Subcutaneous abdominal adipose tissue (tissue), 5 donors: ENCODE measurements around the gene LIF.

ENCODE experiments used
- H3K27ac ChIP-seq: one replicate; pipeline ENCODE4 v1.7.0; 2013; ENCODE audit warnings: low read depth, mild to moderate bottlenecking, inconsistent platforms, low read length, moderate library complexity
- H3K27me3 ChIP-seq, 5 donors: one replicate each; pipeline ENCODE4 v1.7.0; 2013; ENCODE audit warnings: low read length in 5 of 5, inconsistent platforms in 1 of 5; ENCODE audit not compliant: control insufficient read depth in 5 of 5, insufficient read depth in 4 of 5
- H3K36me3 ChIP-seq, 5 donors: one replicate each; pipeline ENCODE4 v1.7.0; 2013; ENCODE audit warnings: low read length in 5 of 5; ENCODE audit not compliant: control insufficient read depth in 5 of 5, insufficient read depth in 5 of 5
- H3K4me1 ChIP-seq, 5 donors: one replicate each; pipeline ENCODE4 v1.7.0; 2013; ENCODE audit warnings: low read length in 5 of 5, mild to moderate bottlenecking in 3 of 5, moderate library complexity in 1 of 5; ENCODE audit not compliant: control insufficient read depth in 5 of 5, insufficient read depth in 5 of 5
- H3K4me3 ChIP-seq, 5 donors: one replicate each; pipeline ENCODE4 v1.7.0; 2013; ENCODE audit warnings: low read length in 5 of 5, low read depth in 1 of 5
- H3K9ac ChIP-seq, 5 donors: one replicate each; pipeline ENCODE4 v1.7.0; 2013; ENCODE audit warnings: low read length in 5 of 5, mild to moderate bottlenecking in 4 of 5, moderate library complexity in 3 of 5
- H3K9me3 ChIP-seq, 5 donors: one replicate each; pipeline ENCODE4 v1.7.0; 2013; ENCODE audit warnings: low read length in 5 of 5; ENCODE audit not compliant: control insufficient read depth in 5 of 5
- donor health status: healthy.
- donor health status: healthy.
- donor health status: healthy.
- donor health status: healthy.
- donor health status: healthy.

Gene LIF

GRCh38 chr22:30195245-30196140 is 51.1 kb downstream of the LIF start:
- Histone ChIP-seq H3K4me1 (peaks cover 5 to 19% (median 14%) of the 10 kb centered on the region in 5 donors), H3K4me3 (peak overlapping the region in 3 of 5 donors; percentile 2 to 16 (median 7))

DNA sequence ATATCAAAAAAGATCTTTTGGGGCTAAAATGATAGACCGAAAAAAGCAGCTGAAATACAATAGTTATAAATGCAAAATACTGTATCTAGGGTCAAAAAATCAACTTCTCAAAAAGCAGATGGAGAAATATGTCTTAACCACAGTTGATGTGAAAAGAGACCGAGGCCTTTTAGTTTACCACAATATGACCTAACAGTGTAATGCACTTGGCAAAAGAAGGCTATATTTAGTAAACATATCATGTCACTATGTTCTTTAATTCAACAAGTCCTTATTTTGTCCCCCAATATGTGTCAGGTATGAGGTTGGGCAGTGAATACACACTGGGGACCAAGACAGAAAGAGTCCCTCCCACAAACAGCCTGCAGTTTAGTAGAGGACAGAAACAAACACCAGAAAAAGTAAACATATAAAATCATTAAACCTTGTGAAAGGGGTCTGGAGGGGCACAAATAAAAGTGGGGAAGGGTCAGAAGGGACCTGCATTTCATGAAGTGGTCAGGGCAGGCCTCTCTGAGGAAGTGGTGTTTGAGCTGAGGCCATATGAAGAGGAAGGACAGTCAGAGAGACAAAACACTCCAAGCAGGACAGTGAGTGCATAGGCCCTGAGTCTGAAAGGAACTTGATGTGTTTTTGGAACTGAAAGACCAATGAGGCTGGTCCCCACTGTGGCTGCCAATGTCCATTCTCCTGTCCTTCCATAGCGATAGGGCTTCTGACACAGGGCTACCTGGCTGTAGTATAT is 53.4 kb downstream of the LIF start:
- Histone ChIP-seq H3K4me3 (no peak overlapping the region), H3K27ac (no peak overlapping the region), H3K9me3 (no peaks in the 10 kb centered on the region), H3K36me3 (no peaks in the 10 kb centered on the region), H3K9ac (no peak overlapping the region), H3K27me3 (peaks cover 0 to 19% (median 7%) of the 10 kb centered on the region in 5 donors), H3K4me1 (peaks cover 5 to 19% (median 14%) of the 10 kb centered on the region in 5 donors)

More at GRCh38 chr22:30195245-30196140, 51.1 kb downstream of the LIF start:
- no peaks in the 10 kb centered on the region for H3K36me3 ChIP-seq
- peaks cover 0 to 12% (median 2%) of the 10 kb centered on the region in 5 donors for H3K27me3 ChIP-seq
- H3K9ac ChIP-seq = peak overlapping the region in 1 of 5 donors; percentile 26
- H3K27ac ChIP-seq = peak overlapping the region; percentile 27
- no peaks in the 10 kb centered on the region for H3K9me3 ChIP-seq

GRCh38 chr22:30192427-30192826 is 54.1 kb downstream of the LIF start:
- Histone ChIP-seq H3K4me3 (no peak overlapping the region), H3K4me1 (peaks cover 5 to 19% (median 14%) of the 10 kb centered on the region in 5 donors), H3K9me3 (no peaks in the 10 kb centered on the region), H3K36me3 (no peaks in the 10 kb centered on the region), H3K9ac (no peak overlapping the region), H3K27me3 (peaks cover 0 to 19% (median 9%) of the 10 kb centered on the region in 5 donors), H3K27ac (no peak overlapping the region)

- H3K4me3 ChIP-seq = no peak overlapping the region
- peaks cover 1 to 8% (median 6%) of the 10 kb centered on the region in 5 donors for H3K4me1 ChIP-seq
- no peak overlapping the region for H3K9ac ChIP-seq
- H3K9me3 ChIP-seq = no peaks in the 10 kb centered on the region
- H3K36me3 ChIP-seq = no peaks in the 10 kb centered on the region
- H3K27me3 ChIP-seq = peaks cover 0 to 19% (median 10%) of the 10 kb centered on the region in 5 donors
- H3K27ac ChIP-seq = no peak overlapping the region
Observed at GRCh38 chr22:30191040-30191701, 55.4 kb downstream of the LIF start.

- Histone ChIP-seq H3K4me1 (peaks cover 0 to 2% (median under 1%) of the 10 kb centered on the region in 5 donors), H3K4me3 (no peak overlapping the region), H3K36me3 (no peaks in the 10 kb centered on the region), H3K27ac (no peak overlapping the region), H3K27me3 (peaks cover 0 to 19% (median 10%) of the 10 kb centered on the region in 5 donors), H3K9me3 (no peaks in the 10 kb centered on the region), H3K9ac (no peak overlapping the region)
Observed at GRCh38 chr22:30190574-30190973, 56.0 kb downstream of the LIF start.
